K562 (cell line): ENCODE data around the gene CCT7.

Source experiments
- CBX2 ChIP-seq: fragments of 200-600 bp; sonication (generic); IDR thresholded peaks from one replicate; pipeline ENCODE4 v1.6.1; 2012; ENCODE audit warnings: mild to moderate bottlenecking, low read length, inconsistent platforms; ENCODE audit not compliant: insufficient read depth, poor library complexity, severe bottlenecking
- CREB1 ChIP-seq, 2 experiments: sonication (generic) in 1 of 2; formaldehyde crosslinking in 1 of 2; IDR thresholded peaks; 2 replicates each; pipeline versions ENCODE4 v1.6.1 to v1.8.0; 2012 to 2022; ENCODE audit warnings: inconsistent platforms in 1 of 2, mild to moderate bottlenecking in 1 of 2, missing genetic modification reagents in 1 of 2, moderate library complexity in 1 of 2
- ETV5 ChIP-seq: sonication (generic); formaldehyde crosslinking; IDR thresholded peaks from 2 replicates; pipeline ENCODE4 v1.4.0; 2020; ENCODE audit warnings: low read depth, mild to moderate bottlenecking, missing genetic modification reagents
- GTF2F1 ChIP-seq: IDR thresholded peaks from 2 replicates; pipeline ENCODE4 v1.6.1; 2011; ENCODE audit warnings: low read depth, low read length, improper control_type of control experiment
- HNRNPH1 ChIP-seq: fragments of 200-400 bp; formaldehyde crosslinking; optimal IDR thresholded peaks from 2 replicates; pipeline ENCODE3; 2017; ENCODE audit warnings: low read depth, mild to moderate bottlenecking, low read length, moderate library complexity
- LARP7 ChIP-seq: fragments of 450-650 bp; IDR thresholded peaks from 2 replicates; pipeline ENCODE4 v1.6.1; 2016
- MEIS2 ChIP-seq: fragments of 450-650 bp; IDR thresholded peaks from 2 replicates; pipeline ENCODE4 v1.6.1; 2014; ENCODE audit warnings: mild to moderate bottlenecking; ENCODE audit not compliant: partially characterized antibody
- TSHZ1 ChIP-seq: fragments of 250-450 bp; sonication (Bioruptor Pico); IDR thresholded peaks from 2 replicates; pipeline ENCODE4 v1.4.0; 2020; ENCODE audit warnings: mild to moderate bottlenecking, moderate library complexity
- USF1 ChIP-seq: sonication (generic); formaldehyde crosslinking; IDR thresholded peaks from 2 replicates; pipeline ENCODE4 v1.9.0; 2022; ENCODE audit warnings: mild to moderate bottlenecking, missing genetic modification reagents
- ZBTB8A ChIP-seq: fragments of 450-650 bp; IDR thresholded peaks from 2 replicates; pipeline ENCODE4 v1.6.1; 2018; ENCODE audit warnings: mild to moderate bottlenecking, moderate library complexity; ENCODE audit not compliant: partially characterized antibody

- TF ChIP-seq LARP7 (no peak), HNRNPH1 (no peak), CBX2 (no peak), USF1 (CRISPR knock-in tag) (no peak), CREB1 (IDR thresholded peaks at IDR 0.05) (no peak), CREB1 (CRISPR knock-in tag; IDR thresholded peaks at IDR 0.05) (no peak), ETV5 (no peak), TSHZ1 (CRISPR knock-in tag) (no peak), GTF2F1 (no peak), MEIS2 (no peak), ZBTB8A (no peak)
Observed at GRCh38 chr2:73253901-73254300, 19.8 kb downstream of the CCT7 start.
